GM21786 (cell line): ENCODE results near the gene PAX7.

Experiments used
- ATAC-seq: cut with Tn5 transposase; IDR thresholded peaks from one replicate; pipeline ENCODE4 v1.9.1; 2021; ENCODE audit not compliant: unreplicated experiment

PAX7 gene

GRCh38 chr1:18697541-18697940 is 66.9 kb downstream of the PAX7 start:
- no peak for ATAC-seq

- no peak for ATAC-seq
These were observed 69.9 kb downstream of the PAX7 start for GRCh38 chr1:18700530-18700929.

GRCh38 chr1:18701183-18701582 is 70.5 kb downstream of the PAX7 start:
- no peak for ATAC-seq

GRCh38 chr1:18703041-18703621 is 72.5 kb downstream of the PAX7 start:
- no peak for ATAC-seq

- ATAC-seq: no peak
These were observed 75.2 kb downstream of the PAX7 start for GRCh38 chr1:18705811-18706210.

- no peak for ATAC-seq
These were observed 77.1 kb downstream of the PAX7 start for GRCh38 chr1:18707696-18708257.

GRCh38 chr1:18710002-18710401 is 79.4 kb downstream of the PAX7 start:
- ATAC-seq: no peak

GRCh38 chr1:18711003-18711402 is 80.4 kb downstream of the PAX7 start:
- no peak for ATAC-seq

GRCh38 chr1:18711536-18712251 is 81.0 kb downstream of the PAX7 start:
- no peak for ATAC-seq

- no peak for ATAC-seq
These were observed 81.6 kb downstream of the PAX7 start for GRCh38 chr1:18712252-18712600.

GRCh38 chr1:18714404-18715175 is 83.9 kb downstream of the PAX7 start:
- no peak for ATAC-seq

- no peak for ATAC-seq
These were observed 85.6 kb downstream of the PAX7 start for GRCh38 chr1:18716112-18716784.

GRCh38 chr1:18716785-18717678 is 86.4 kb downstream of the PAX7 start:
- no peak for ATAC-seq

GRCh38 chr1:18719786-18720451 is 89.3 kb downstream of the PAX7 start:
- ATAC-seq: no peak

- ATAC-seq: no peak
These were observed 90.4 kb downstream of the PAX7 start for GRCh38 chr1:18721041-18721440.

- no peak for ATAC-seq
These were observed 91.1 kb downstream of the PAX7 start for GRCh38 chr1:18721776-18722175.

- no peak for ATAC-seq
These were observed 91.6 kb downstream of the PAX7 start for GRCh38 chr1:18722270-18722669.

- ATAC-seq: no peak
These were observed 92.6 kb downstream of the PAX7 start for GRCh38 chr1:18723206-18723605.

- no peak for ATAC-seq
These were observed 93.2 kb downstream of the PAX7 start for GRCh38 chr1:18723701-18724411.
